Adipocyte (in vitro differentiated cells): ENCODE measurements around the gene VSTM4.

Experiments used
- DNase-seq: peaks from one replicate; pipeline ENCODE4 v3.0.0-alpha.2; 2015; ENCODE audit warnings: low read depth
- H3K27me3 ChIP-seq: replicated peaks from 2 replicates; pipeline ENCODE4 v1.7.0; 2013; ENCODE audit warnings: mild to moderate bottlenecking, low read length, moderate library complexity; ENCODE audit not compliant: control insufficient read depth, insufficient read depth
- H3K36me3 ChIP-seq: 2 replicates; pipeline ENCODE4 v1.7.0; 2013; ENCODE audit warnings: low read length, mild to moderate bottlenecking, moderate library complexity; ENCODE audit not compliant: control insufficient read depth, insufficient read depth, severe bottlenecking
- H3K4me1 ChIP-seq: 2 replicates; pipeline ENCODE4 v1.7.0; 2013; ENCODE audit warnings: mild to moderate bottlenecking, low read length, moderate library complexity; ENCODE audit not compliant: control insufficient read depth, insufficient read depth
- H3K4me3 ChIP-seq: 2 replicates; pipeline ENCODE4 v1.7.0; 2013; ENCODE audit warnings: mild to moderate bottlenecking, low read length, moderate library complexity
- H3K9ac ChIP-seq: 2 replicates; pipeline ENCODE4 v1.7.0; 2013; ENCODE audit warnings: mild to moderate bottlenecking, low read length, moderate library complexity
- H3K9me3 ChIP-seq: 2 replicates; pipeline ENCODE4 v1.7.0; 2013; ENCODE audit warnings: mild to moderate bottlenecking, low read length, moderate library complexity; ENCODE audit not compliant: control insufficient read depth

The VSTM4 gene

GRCh38 chr10:49105076-49105475, 10.2 kb downstream of the VSTM4 start:
- no peaks in the 10 kb centered on the region for H3K9me3 ChIP-seq

GRCh38 chr10:49104323-49104722, 11.0 kb downstream of the VSTM4 start:
- no peak overlapping the region for H3K4me3 ChIP-seq
- H3K4me1 ChIP-seq, result peaks cover 14% of the 10 kb centered on the region
- no peak overlapping the region for H3K9ac ChIP-seq
- no peak for DNase-seq
- H3K36me3 ChIP-seq, result peaks cover 6% of the 10 kb centered on the region
- H3K27me3 ChIP-seq, result no peaks in the 10 kb centered on the region
- H3K9me3 ChIP-seq, result no peaks in the 10 kb centered on the region

More at GRCh38 chr10:49105076-49105475, 10.2 kb downstream of the VSTM4 start:
- Histone ChIP-seq H3K27me3 (no peaks in the 10 kb centered on the region), H3K9ac (no peak overlapping the region), H3K4me3 (no peak overlapping the region), H3K36me3 (peaks cover 6% of the 10 kb centered on the region), H3K4me1 (peaks cover 15% of the 10 kb centered on the region)
- no peak for DNase-seq

- Histone ChIP-seq H3K36me3 (peaks cover 8% of the 10 kb centered on the region), H3K9me3 (no peaks in the 10 kb centered on the region), H3K4me3 (no peak overlapping the region), H3K9ac (no peak overlapping the region), H3K4me1 (peaks cover 14% of the 10 kb centered on the region), H3K27me3 (no peaks in the 10 kb centered on the region)
- DNase-seq, result no peak
Observed at GRCh38 chr10:49103761-49104160, 11.6 kb downstream of the VSTM4 start.

GRCh38 chr10:49099046-49099445, 16.3 kb downstream of the VSTM4 start:
- H3K27me3 ChIP-seq, result no peaks in the 10 kb centered on the region
- no peak for DNase-seq
- no peak overlapping the region for H3K9ac ChIP-seq
- H3K4me1 ChIP-seq, result peaks cover 13% of the 10 kb centered on the region
- no peak overlapping the region for H3K4me3 ChIP-seq
- no peaks in the 10 kb centered on the region for H3K9me3 ChIP-seq
- H3K36me3 ChIP-seq, result peaks cover 13% of the 10 kb centered on the region

GRCh38 chr10:49096890-49097445, 18.4 kb downstream of the VSTM4 start:
- Histone ChIP-seq H3K9me3 (no peaks in the 10 kb centered on the region), H3K4me3 (no peak overlapping the region), H3K9ac (no peak overlapping the region), H3K36me3 (peaks cover 13% of the 10 kb centered on the region), H3K27me3 (no peaks in the 10 kb centered on the region), H3K4me1 (peaks cover 13% of the 10 kb centered on the region)
- no peak for DNase-seq

- H3K36me3 ChIP-seq, result peaks cover 13% of the 10 kb centered on the region
- DNase-seq, result no peak
- no peaks in the 10 kb centered on the region for H3K27me3 ChIP-seq
- no peaks in the 10 kb centered on the region for H3K9me3 ChIP-seq
- H3K9ac ChIP-seq, result no peak overlapping the region
- no peak overlapping the region for H3K4me3 ChIP-seq
- peaks cover 27% of the 10 kb centered on the region for H3K4me1 ChIP-seq
Observed at GRCh38 chr10:49094646-49095045, 20.7 kb downstream of the VSTM4 start.

- Histone ChIP-seq H3K36me3 (peaks cover 13% of the 10 kb centered on the region), H3K4me1 (peaks cover 31% of the 10 kb centered on the region), H3K27me3 (no peaks in the 10 kb centered on the region), H3K9ac (no peak overlapping the region), H3K9me3 (no peaks in the 10 kb centered on the region), H3K4me3 (no peak overlapping the region)
- no peak for DNase-seq
Observed at GRCh38 chr10:49093922-49094321, 21.4 kb downstream of the VSTM4 start.

GRCh38 chr10:49092477-49092876, 22.8 kb downstream of the VSTM4 start:
- Histone ChIP-seq H3K9ac (no peak overlapping the region), H3K9me3 (no peaks in the 10 kb centered on the region), H3K4me3 (no peak overlapping the region), H3K36me3 (peaks cover 2% of the 10 kb centered on the region), H3K27me3 (no peaks in the 10 kb centered on the region), H3K4me1 (peaks cover 36% of the 10 kb centered on the region)
- DNase-seq, result no peak

- DNase-seq, result no peak
Observed at GRCh38 chr10:49091450-49092210, 23.7 kb downstream of the VSTM4 start.

GRCh38 chr10:49090696-49091380, 24.5 kb downstream of the VSTM4 start:
- Histone ChIP-seq H3K36me3 (no peaks in the 10 kb centered on the region), H3K9ac (no peak overlapping the region), H3K4me1 (peaks cover 36% of the 10 kb centered on the region), H3K4me3 (no peak overlapping the region), H3K9me3 (peaks cover 13% of the 10 kb centered on the region), H3K27me3 (no peaks in the 10 kb centered on the region)
- no peak for DNase-seq

More at GRCh38 chr10:49091450-49092210, 23.7 kb downstream of the VSTM4 start:
- Histone ChIP-seq H3K36me3 (no peaks in the 10 kb centered on the region), H3K4me1 (peaks cover 36% of the 10 kb centered on the region), H3K9ac (no peak overlapping the region), H3K9me3 (peaks cover 8% of the 10 kb centered on the region), H3K27me3 (no peaks in the 10 kb centered on the region), H3K4me3 (no peak overlapping the region)

GRCh38 chr10:49090189-49090575, 25.1 kb downstream of the VSTM4 start:
- peaks cover 36% of the 10 kb centered on the region for H3K4me1 ChIP-seq
- H3K27me3 ChIP-seq, result no peaks in the 10 kb centered on the region
- H3K9me3 ChIP-seq, result peaks cover 13% of the 10 kb centered on the region
- no peak overlapping the region for H3K9ac ChIP-seq
- no peak for DNase-seq
- H3K4me3 ChIP-seq, result no peak overlapping the region
- no peaks in the 10 kb centered on the region for H3K36me3 ChIP-seq
